ENCODE measurements around the gene GPR132.
A peak's percentile ranks its signal among the peaks of the same experiment; 100 is the strongest.
"Not testable (repeated sequence)": the region's sequence is repeated elsewhere in the genome, so short reads cannot be mapped to it uniquely, and the experiment has no call there.

The GPR132 gene
- total RNA-seq = 78.5 to 138 (median 126) reads per million in 4 experiments

- peak; percentile 84 for DNase-seq
These were observed at the start of gene GPR132 for GRCh38 chr14:105065280-105066228. Gene GPR132, minus strand, starts transcription at chr14:105065430. Its CDS starts 10,010 bp downstream, at chr14:105055420.

GRCh38 chr14:105109243-105109642 is 44.0 kb upstream of the GPR132 start:
- DNase-seq = not testable (repeated sequence)

- no peak for DNase-seq
These were observed 43.3 kb upstream of the GPR132 start for GRCh38 chr14:105108516-105108864.

GRCh38 chr14:105107781-105108515 is 42.7 kb upstream of the GPR132 start:
- no peak for DNase-seq

GRCh38 chr14:105107351-105107750 is 42.1 kb upstream of the GPR132 start:
- no peak for DNase-seq

GRCh38 chr14:105105158-105105557 is 39.9 kb upstream of the GPR132 start:
- DNase-seq = no peak

- DNase-seq = no peak
These were observed 37.7 kb upstream of the GPR132 start for GRCh38 chr14:105102893-105103292.

- DNase-seq = no peak
These were observed 37.2 kb upstream of the GPR132 start for GRCh38 chr14:105102361-105102870.

GRCh38 chr14:105100910-105101309 is 35.7 kb upstream of the GPR132 start:
- DNase-seq = no peak

GRCh38 chr14:105099778-105100177 is 34.5 kb upstream of the GPR132 start:
- DNase-seq = no peak

- no peak for DNase-seq
These were observed 33.1 kb upstream of the GPR132 start for GRCh38 chr14:105098316-105098715.

- no peak for DNase-seq
These were observed 32.5 kb upstream of the GPR132 start for GRCh38 chr14:105097794-105098127.

- DNase-seq = no peak
These were observed 31.1 kb upstream of the GPR132 start for GRCh38 chr14:105096206-105096875.

- DNase-seq = no peak
These were observed 30.1 kb upstream of the GPR132 start for GRCh38 chr14:105095236-105095805.

GRCh38 chr14:105094193-105094907 is 29.1 kb upstream of the GPR132 start:
- no peak for DNase-seq

- DNase-seq = peak; percentile 31
These were observed 28.4 kb upstream of the GPR132 start for GRCh38 chr14:105093431-105094192.

- peak; percentile 38 for DNase-seq
These were observed 27.8 kb upstream of the GPR132 start for GRCh38 chr14:105093038-105093430.

GRCh38 chr14:105092171-105093037 is 27.2 kb upstream of the GPR132 start:
- DNase-seq = no peak

GRCh38 chr14:105091517-105092170 is 26.4 kb upstream of the GPR132 start:
- no peak for DNase-seq

- DNase-seq = no peak
These were observed 25.9 kb upstream of the GPR132 start for GRCh38 chr14:105091054-105091516.
